Progenitor cell of endocrine pancreas (in vitro differentiated cells): ENCODE data around the gene GUCY2F. TPM values are rescaled to one million over a fixed set of nuclear protein-coding genes. Genes with fewer than 3 reads are reported as not detected.

ENCODE experiments used
- DNase-seq: peaks from one replicate; pipeline ENCODE4 v3.0.0; 2021; ENCODE audit warnings: low spot score; ENCODE audit not compliant: unreplicated experiment
- H3K27ac Mint-ChIP-seq: 2 replicates; pipeline ENCODE4 v1.8.0; 2021; ENCODE audit warnings: mild to moderate bottlenecking, moderate library complexity, mixed read lengths
- H3K27me3 Mint-ChIP-seq: 2 replicates; pipeline ENCODE4 v1.8.0; 2021; ENCODE audit warnings: mixed read lengths
- H3K36me3 Mint-ChIP-seq: 2 replicates; pipeline ENCODE4 v1.8.0; 2022; ENCODE audit warnings: mixed read lengths; ENCODE audit not compliant: insufficient read depth
- H3K4me1 Mint-ChIP-seq: 2 replicates; pipeline ENCODE4 v1.8.0; 2021; ENCODE audit warnings: low read depth, mixed read lengths
- H3K4me3 Mint-ChIP-seq: 2 replicates; pipeline ENCODE4 v1.8.0; 2021; ENCODE audit warnings: low read depth, mild to moderate bottlenecking, moderate library complexity, mixed read lengths
- H3K9me3 Mint-ChIP-seq: 2 replicates; pipeline ENCODE4 v1.8.0; 2021; ENCODE audit warnings: low read depth, mixed read lengths
- CTCF ChIP-seq: fragments of 200-600 bp; sonication (generic); IDR thresholded peaks from one replicate; pipeline ENCODE4 v1.5.0; 2021; ENCODE audit warnings: antibody characterized with exemption, mild to moderate bottlenecking; ENCODE audit not compliant: unreplicated experiment
- total RNA-seq: library from RNA; stranded (reverse); gene quantifications from 2 replicates; pipeline ENCODE4 v1.2.1, GENCODE V29; 2021

GUCY2F gene
- total RNA-seq, 1 donor from 2014 or later: 0.10 TPM

DNA sequence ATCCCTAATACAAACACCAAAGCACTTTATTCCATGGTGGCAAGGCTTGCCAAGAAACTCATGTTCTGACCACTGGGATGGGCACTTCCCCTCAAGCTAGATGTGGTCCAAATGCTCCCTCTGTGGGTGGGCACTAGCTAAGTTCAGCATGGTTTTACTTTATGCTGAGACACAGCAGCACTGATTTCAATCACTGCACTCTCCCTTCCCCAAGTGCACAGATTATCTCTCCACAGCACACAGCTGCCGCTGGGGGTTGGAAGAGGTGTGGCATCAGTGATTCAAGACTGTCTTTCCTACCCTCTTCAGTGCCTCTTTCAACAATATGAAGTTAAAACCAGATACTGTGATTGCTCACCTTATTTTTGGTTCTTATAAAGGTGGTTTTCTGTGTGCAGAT lies 16.5 kb upstream of the GUCY2F start:
- DNase-seq: no peak
- no peaks in the 10 kb centered on the region for H3K36me3 Mint-ChIP-seq
- H3K4me3 Mint-ChIP-seq: no peak overlapping the region
- H3K9me3 Mint-ChIP-seq: no peaks in the 10 kb centered on the region
- H3K27me3 Mint-ChIP-seq: peaks cover 16% of the 10 kb centered on the region
- TF ChIP-seq CTCF: no peak
- no peak overlapping the region for H3K27ac Mint-ChIP-seq
- no peaks in the 10 kb centered on the region for H3K4me1 Mint-ChIP-seq

GRCh38 chrX:109489174-109489573 lies 7.3 kb upstream of the GUCY2F start:
- TF ChIP-seq CTCF: no peak
- Mint-ChIP-seq H3K27ac (no peak overlapping the region), H3K27me3 (no peaks in the 10 kb centered on the region), H3K36me3 (no peaks in the 10 kb centered on the region), H3K4me1 (peaks cover 4% of the 10 kb centered on the region), H3K4me3 (no peak overlapping the region), H3K9me3 (no peaks in the 10 kb centered on the region)
- no peak for DNase-seq

- no peaks in the 10 kb centered on the region for H3K27me3 Mint-ChIP-seq
- no peak overlapping the region for H3K4me3 Mint-ChIP-seq
- H3K36me3 Mint-ChIP-seq: no peaks in the 10 kb centered on the region
- no peak for DNase-seq
- H3K27ac Mint-ChIP-seq: no peak overlapping the region
- H3K4me1 Mint-ChIP-seq: peaks cover 4% of the 10 kb centered on the region
- TF ChIP-seq CTCF: no peak
- H3K9me3 Mint-ChIP-seq: no peaks in the 10 kb centered on the region
Observed at GRCh38 chrX:109487640-109488039, 5.8 kb upstream of the GUCY2F start.

DNA sequence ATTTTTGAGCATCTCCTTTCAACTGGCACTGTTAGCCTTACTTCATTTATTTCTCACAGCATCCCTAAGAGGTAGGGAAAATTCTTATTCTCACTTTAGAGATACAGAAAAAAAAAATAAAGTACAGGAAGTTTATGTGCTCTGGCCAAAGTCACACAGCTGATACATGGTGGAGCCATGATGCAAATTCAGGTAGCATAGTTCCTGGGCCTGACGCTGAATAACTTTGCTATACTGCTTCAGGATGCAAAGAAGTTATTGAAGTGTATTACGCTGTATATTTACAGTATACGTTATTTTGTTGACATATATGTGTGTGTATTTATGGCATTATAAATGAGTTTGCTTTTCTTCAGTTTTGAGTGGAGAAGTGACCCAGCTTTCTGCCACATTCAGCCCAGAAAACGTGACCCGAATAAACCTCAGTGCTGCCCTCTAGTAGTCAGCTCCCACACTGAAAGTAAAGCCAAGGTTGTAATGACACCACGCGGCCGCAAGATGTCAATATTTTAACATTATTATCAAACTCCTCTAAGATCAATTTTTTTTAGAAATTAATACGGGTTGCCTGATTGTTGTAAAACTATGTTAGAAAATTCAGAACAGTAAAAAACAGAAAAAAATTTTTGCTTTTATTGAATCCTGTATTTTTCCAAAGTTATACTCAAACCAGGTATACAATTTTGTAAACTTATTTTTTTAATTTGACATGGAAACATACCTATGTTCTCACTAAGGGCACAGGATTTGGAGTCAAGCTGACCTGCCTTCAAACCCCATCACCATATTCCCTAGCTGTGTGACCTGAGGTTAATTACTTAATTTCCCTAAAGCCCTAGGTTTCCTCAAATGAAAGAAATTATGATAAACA lies 3.8 kb upstream of the GUCY2F start:
- peak; percentile 60 for DNase-seq
- Mint-ChIP-seq H3K27me3 (peaks cover 4% of the 10 kb centered on the region), H3K36me3 (no peaks in the 10 kb centered on the region), H3K4me1 (peaks cover 6% of the 10 kb centered on the region), H3K27ac (no peak overlapping the region), H3K9me3 (no peaks in the 10 kb centered on the region), H3K4me3 (no peak overlapping the region)
- peak; percentile 100 for TF ChIP-seq CTCF

- no peaks in the 10 kb centered on the region for H3K9me3 Mint-ChIP-seq
- H3K27ac Mint-ChIP-seq: no peak overlapping the region
- H3K4me1 Mint-ChIP-seq: peaks cover 6% of the 10 kb centered on the region
- no peak overlapping the region for H3K4me3 Mint-ChIP-seq
- H3K36me3 Mint-ChIP-seq: no peaks in the 10 kb centered on the region
- peaks cover 4% of the 10 kb centered on the region for H3K27me3 Mint-ChIP-seq
- TF ChIP-seq CTCF: no peak
- no peak for DNase-seq
Observed at GRCh38 chrX:109484886-109485285, 3.0 kb upstream of the GUCY2F start.
